GM12891 (cell line): ENCODE data around the gene SLCO2B1.

ENCODE experiments used
- DNase-seq: peaks from one replicate; pipeline ENCODE4 v3.0.0; 2011; ENCODE audit warnings: low spot score; ENCODE audit not compliant: insufficient read length
- FAIRE-seq: peaks from 2 replicates; lab custom pipeline; 2011; peaks lifted over from hg19 to GRCh38; lab: Jason Lieb, UNC
- PAX5 ChIP-seq: IDR thresholded peaks from 2 replicates; pipeline ENCODE4 v1.6.1; 2011; ENCODE audit warnings: low read length, moderate library complexity, mild to moderate bottlenecking; ENCODE audit not compliant: insufficient read depth, severe bottlenecking
- POLR2A ChIP-seq: IDR thresholded peaks from 2 replicates; pipeline ENCODE4 v1.6.1; 2011; ENCODE audit warnings: low read depth, low read length, control low read depth
- POLR2AphosphoS5 ChIP-seq: IDR thresholded peaks from 2 replicates; pipeline ENCODE4 v1.6.1; 2011; ENCODE audit warnings: low read depth, low read length, control low read depth
- POU2F2 ChIP-seq: IDR thresholded peaks from 2 replicates; pipeline ENCODE4 v1.6.1; 2011; ENCODE audit warnings: low read depth, mild to moderate bottlenecking, control low read depth, low read length, moderate library complexity
- SPI1 ChIP-seq: IDR thresholded peaks from 2 replicates; pipeline ENCODE4 v1.6.1; 2011; ENCODE audit warnings: low read depth, low read length, control low read depth
- TAF1 ChIP-seq: IDR thresholded peaks from 2 replicates; pipeline ENCODE4 v1.6.1; 2011; ENCODE audit warnings: low read depth, low read length, control low read depth

Gene SLCO2B1

GRCh38 chr11:75152651-75153427 lies 1.9 kb downstream of the SLCO2B1 start:
- DNase-seq (no peak), FAIRE-seq (no peak)
- no peak for TF ChIP-seq POLR2A
- no peak for TF ChIP-seq PAX5
- no peak for TF ChIP-seq POLR2AphosphoS5
- no peak for TF ChIP-seq SPI1
- TF ChIP-seq POU2F2: no peak
- TF ChIP-seq TAF1: no peak

GRCh38 chr11:75154646-75155569 lies 4.0 kb downstream of the SLCO2B1 start:
- TF ChIP-seq TAF1: no peak
- no peak for FAIRE-seq

GRCh38 chr11:75155570-75156422 lies 4.9 kb downstream of the SLCO2B1 start:
- TF ChIP-seq TAF1: no peak
- TF ChIP-seq POLR2A: no peak
- TF ChIP-seq POLR2AphosphoS5: no peak
- TF ChIP-seq SPI1: no peak
- no peak for TF ChIP-seq POU2F2
- no peak for TF ChIP-seq PAX5
- DNase-seq: no peak
- no peak for FAIRE-seq

More at GRCh38 chr11:75154646-75155569, 4.0 kb downstream of the SLCO2B1 start:
- no peak for DNase-seq

- DNase-seq: no peak
- no peak for FAIRE-seq
- TF ChIP-seq POLR2A: no peak
- TF ChIP-seq SPI1: no peak
- TF ChIP-seq POLR2AphosphoS5: no peak
- no peak for TF ChIP-seq TAF1
- no peak for TF ChIP-seq PAX5
- no peak for TF ChIP-seq POU2F2
Measured at GRCh38 chr11:75158241-75158640, 7.3 kb downstream of the SLCO2B1 start.

DNA sequence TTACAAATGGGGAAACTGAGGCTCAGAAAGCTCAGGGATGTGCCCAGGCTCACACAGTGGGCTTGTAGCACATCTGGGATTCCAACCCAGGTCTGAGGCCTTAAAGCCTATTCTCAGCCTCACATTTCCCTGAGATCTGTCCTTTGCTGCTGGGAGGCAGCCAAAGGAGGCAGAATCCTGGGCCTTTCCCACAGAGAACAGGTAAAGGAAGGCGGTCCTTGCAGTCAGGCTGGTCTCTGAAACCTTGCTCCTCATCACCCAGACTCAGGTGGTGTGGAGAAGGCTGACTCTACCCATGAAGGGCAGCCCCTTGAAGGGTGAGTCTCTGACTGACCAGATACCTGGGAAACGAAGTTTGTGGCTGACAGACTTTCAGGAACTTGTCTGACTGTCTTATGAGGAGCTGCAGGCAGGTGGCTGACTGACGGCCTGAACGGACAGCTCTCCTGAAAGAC lies 7.8 kb downstream of the SLCO2B1 start:
- DNase-seq: no peak
- FAIRE-seq: no peak
- TF ChIP-seq POU2F2 (no peak), SPI1 (no peak), POLR2AphosphoS5 (no peak), POLR2A (no peak), TAF1 (no peak), PAX5 (no peak)

- FAIRE-seq (no peak), DNase-seq (no peak)
- TF ChIP-seq PAX5 (no peak), POLR2AphosphoS5 (no peak), SPI1 (no peak), POU2F2 (no peak), TAF1 (no peak), POLR2A (no peak)
Measured at GRCh38 chr11:75159151-75159953, 8.4 kb downstream of the SLCO2B1 start.

DNA sequence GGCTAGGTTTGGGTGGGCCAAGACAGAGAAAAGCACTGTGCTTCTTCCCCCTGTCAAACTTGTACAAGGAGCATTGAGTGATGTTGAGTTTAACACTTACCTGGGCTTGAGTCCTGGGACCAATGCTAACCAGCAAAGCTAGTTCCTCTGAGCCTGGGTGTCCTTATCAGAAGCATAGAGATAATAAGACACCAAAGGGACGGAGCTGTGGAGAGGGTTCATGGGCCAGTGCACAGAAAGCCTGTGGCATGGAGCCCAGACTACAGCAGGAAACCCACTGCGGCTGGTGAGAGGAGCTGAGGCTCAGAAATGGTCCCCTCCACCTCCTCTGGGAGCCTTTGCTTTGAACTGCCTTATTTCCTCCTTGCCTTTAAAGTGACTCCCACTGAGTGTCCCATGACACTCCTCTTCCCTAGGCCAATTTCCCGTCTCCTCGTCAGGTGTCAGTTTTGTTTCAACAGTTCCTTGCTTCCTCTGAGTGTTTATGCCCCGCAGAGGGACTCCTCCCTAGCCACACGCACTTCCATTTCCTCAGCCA lies 9.4 kb downstream of the SLCO2B1 start:
- no peak for FAIRE-seq

GRCh38 chr11:75160880-75161279 lies 10.0 kb downstream of the SLCO2B1 start:
- FAIRE-seq (no peak), DNase-seq (no peak)
- TF ChIP-seq TAF1 (no peak), POLR2A (no peak), POU2F2 (no peak), POLR2AphosphoS5 (no peak), SPI1 (no peak), PAX5 (no peak)

More for the DNA sequence above, 9.4 kb downstream of the SLCO2B1 start:
- DNase-seq: no peak
- TF ChIP-seq POU2F2: no peak
- TF ChIP-seq POLR2AphosphoS5: no peak
- no peak for TF ChIP-seq POLR2A
- no peak for TF ChIP-seq TAF1
- no peak for TF ChIP-seq PAX5
- TF ChIP-seq SPI1: no peak
